Mammary epithelial cell (primary cell): Measurements from ENCODE around the gene NLRP1.

Experiments
- EZH2 ChIP-seq: IDR thresholded peaks from 2 replicates; pipeline ENCODE4 v1.6.1; 2012; ENCODE audit warnings: low read length, inconsistent platforms, borderline replicate concordance
- TF ChIP-seq, protein P1 (sequence below), 2 donors: IDR thresholded peaks in 1 of 2; conservative IDR thresholded peaks in 1 of 2; 2 replicates each; pipeline ENCODE4 v1.5.1; 2011 to 2012; ENCODE audit warnings: inconsistent platforms in 2 of 2, low read length in 2 of 2, mild to moderate bottlenecking in 2 of 2, control low read depth in 1 of 2, low read depth in 1 of 2; ENCODE audit not compliant: insufficient read depth in 1 of 2; ENCODE audit errors: extremely low read depth in 1 of 2

DNA sequence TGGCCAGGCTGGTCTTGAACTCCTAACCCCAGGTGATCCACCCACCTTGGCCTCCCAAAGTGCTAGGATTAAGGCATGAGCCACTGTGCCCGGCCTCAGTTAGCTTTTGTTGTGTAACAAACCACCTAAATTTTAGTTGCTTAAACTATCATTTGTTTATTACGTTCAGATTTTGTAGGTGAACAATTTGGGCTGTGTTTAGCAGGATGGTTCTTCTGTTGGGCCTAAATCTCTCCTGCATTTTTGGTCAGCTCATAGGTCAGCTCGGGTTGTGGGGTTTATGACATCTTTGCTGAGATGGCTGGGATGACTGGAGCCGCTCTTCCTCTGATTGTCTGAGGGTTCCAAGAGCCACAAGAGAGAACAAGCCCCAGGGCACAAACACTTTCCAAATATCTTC lies 21.1 kb upstream of the NLRP1 start:
- TF ChIP-seq, protein P1, sequence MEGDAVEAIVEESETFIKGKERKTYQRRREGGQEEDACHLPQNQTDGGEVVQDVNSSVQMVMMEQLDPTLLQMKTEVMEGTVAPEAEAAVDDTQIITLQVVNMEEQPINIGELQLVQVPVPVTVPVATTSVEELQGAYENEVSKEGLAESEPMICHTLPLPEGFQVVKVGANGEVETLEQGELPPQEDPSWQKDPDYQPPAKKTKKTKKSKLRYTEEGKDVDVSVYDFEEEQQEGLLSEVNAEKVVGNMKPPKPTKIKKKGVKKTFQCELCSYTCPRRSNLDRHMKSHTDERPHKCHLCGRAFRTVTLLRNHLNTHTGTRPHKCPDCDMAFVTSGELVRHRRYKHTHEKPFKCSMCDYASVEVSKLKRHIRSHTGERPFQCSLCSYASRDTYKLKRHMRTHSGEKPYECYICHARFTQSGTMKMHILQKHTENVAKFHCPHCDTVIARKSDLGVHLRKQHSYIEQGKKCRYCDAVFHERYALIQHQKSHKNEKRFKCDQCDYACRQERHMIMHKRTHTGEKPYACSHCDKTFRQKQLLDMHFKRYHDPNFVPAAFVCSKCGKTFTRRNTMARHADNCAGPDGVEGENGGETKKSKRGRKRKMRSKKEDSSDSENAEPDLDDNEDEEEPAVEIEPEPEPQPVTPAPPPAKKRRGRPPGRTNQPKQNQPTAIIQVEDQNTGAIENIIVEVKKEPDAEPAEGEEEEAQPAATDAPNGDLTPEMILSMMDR (conservative IDR thresholded peaks at IDR 0.05 in 1 of 2, IDR thresholded peaks at IDR 0.05 in 1 of 2; ENCODE audit: extremely low read depth in 1 of 2, insufficient read depth in 1 of 2, low read depth in 1 of 2, low read length in 2 of 2): no peak
- TF ChIP-seq EZH2: no peak
